ENCODE data around the gene RDX. TPM values are rescaled to one million over a fixed set of nuclear protein-coding genes. Genes with fewer than 3 reads are reported as not detected.

RDX gene
- total RNA-seq, 1 experiment from 2014 or later = 76.8 TPM

GRCh38 chr11:110160016-110160415 lies 136.4 kb downstream of the RDX start:
- CTCF ChIA-PET = no interaction called here
- TF ChIP-seq CTCF (IDR thresholded peaks at IDR 0.05; ENCODE audit: unreplicated experiment) = no peak
- intact Hi-C loops (cut with micrococcal nuclease; ENCODE audit: unreplicated experiment) = no loop called here
- Mint-ChIP-seq H3K4me1 (ENCODE audit: low read depth, unreplicated experiment) (peaks cover 17% of the 10 kb centered on the region), H3K9me3 (ENCODE audit: low read depth, unreplicated experiment) (no peaks in the 10 kb centered on the region), H3K4me3 (ENCODE audit: low read depth, unreplicated experiment) (no peak overlapping the region), H3K36me3 (ENCODE audit: insufficient read depth, unreplicated experiment) (peaks cover under 1% of the 10 kb centered on the region), H3K27me3 (ENCODE audit: unreplicated experiment) (no peaks in the 10 kb centered on the region), H3K27ac (ENCODE audit: unreplicated experiment) (no peak overlapping the region)
- no TSS peak for BruUV-seq (replicated peaks)
- no peak for DNase-seq

DNA sequence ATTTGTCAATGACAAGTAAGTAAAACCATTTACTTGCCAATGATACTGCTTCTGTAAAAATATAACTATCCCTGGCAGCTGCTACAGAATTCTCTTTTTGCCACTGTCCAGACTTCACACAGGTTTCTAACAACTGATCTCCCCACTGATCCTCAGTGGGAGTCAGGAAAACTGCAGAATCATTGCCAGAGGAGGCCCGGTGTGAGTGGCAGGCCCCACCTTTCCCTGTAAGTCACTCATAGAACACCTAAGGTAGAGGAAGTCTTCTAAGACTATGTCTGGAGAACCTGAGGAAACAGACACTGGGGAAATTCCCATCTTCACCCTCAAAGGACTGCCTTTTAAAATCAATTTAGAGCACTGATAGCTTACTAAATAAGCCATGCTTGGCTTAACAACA lies 136.9 kb downstream of the RDX start:
- Mint-ChIP-seq H3K9me3 (ENCODE audit: low read depth, unreplicated experiment) (no peaks in the 10 kb centered on the region), H3K36me3 (ENCODE audit: insufficient read depth, unreplicated experiment) (peaks cover 5% of the 10 kb centered on the region), H3K27ac (ENCODE audit: unreplicated experiment) (no peak overlapping the region), H3K4me3 (ENCODE audit: low read depth, unreplicated experiment) (no peak overlapping the region), H3K4me1 (ENCODE audit: low read depth, unreplicated experiment) (peaks cover 17% of the 10 kb centered on the region), H3K27me3 (ENCODE audit: unreplicated experiment) (no peaks in the 10 kb centered on the region)
- DNase-seq = no peak
- CTCF ChIA-PET = no interaction called here
- no peak for TF ChIP-seq CTCF (IDR thresholded peaks at IDR 0.05; ENCODE audit: unreplicated experiment)
- no TSS peak for BruUV-seq (replicated peaks)
- intact Hi-C loops (cut with micrococcal nuclease; ENCODE audit: unreplicated experiment) = no loop called here

- H3K27me3 Mint-ChIP-seq (ENCODE audit: unreplicated experiment) = no peaks in the 10 kb centered on the region
- CTCF ChIA-PET = no interaction called here
- intact Hi-C loops (cut with micrococcal nuclease; ENCODE audit: unreplicated experiment) = no loop called here
- DNase-seq = no peak
- H3K9me3 Mint-ChIP-seq (ENCODE audit: low read depth, unreplicated experiment) = no peaks in the 10 kb centered on the region
- peaks cover 17% of the 10 kb centered on the region for H3K4me1 Mint-ChIP-seq (ENCODE audit: low read depth, unreplicated experiment)
- no peak overlapping the region for H3K27ac Mint-ChIP-seq (ENCODE audit: unreplicated experiment)
- no peak overlapping the region for H3K4me3 Mint-ChIP-seq (ENCODE audit: low read depth, unreplicated experiment)
- no TSS peak for BruUV-seq (replicated peaks)
- peaks cover 9% of the 10 kb centered on the region for H3K36me3 Mint-ChIP-seq (ENCODE audit: insufficient read depth, unreplicated experiment)
- TF ChIP-seq CTCF (IDR thresholded peaks at IDR 0.05; ENCODE audit: unreplicated experiment) = no peak
These were observed 137.9 kb downstream of the RDX start for GRCh38 chr11:110158317-110159200.

DNA sequence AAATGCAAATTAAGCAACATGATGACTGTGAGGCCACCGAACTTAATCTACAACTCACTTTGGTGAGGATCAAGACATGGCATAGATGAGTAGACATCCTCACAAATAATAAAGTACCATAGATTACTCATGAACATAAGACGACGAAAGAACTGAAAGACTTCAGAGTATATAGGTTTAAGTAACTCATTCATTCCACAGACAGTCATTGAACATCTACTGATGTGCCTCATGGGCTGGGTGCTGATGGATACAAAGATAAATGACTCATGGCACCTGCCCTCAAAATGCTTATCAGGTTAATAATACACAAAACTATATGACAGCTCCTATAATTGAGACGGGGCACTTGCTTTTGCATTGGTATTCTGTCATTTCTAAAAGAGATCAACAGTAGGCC lies 139.9 kb downstream of the RDX start:
- Mint-ChIP-seq H3K4me1 (ENCODE audit: low read depth, unreplicated experiment) (peaks cover 17% of the 10 kb centered on the region), H3K36me3 (ENCODE audit: insufficient read depth, unreplicated experiment) (peaks cover 9% of the 10 kb centered on the region), H3K27ac (ENCODE audit: unreplicated experiment) (no peak overlapping the region), H3K27me3 (ENCODE audit: unreplicated experiment) (no peaks in the 10 kb centered on the region), H3K4me3 (ENCODE audit: low read depth, unreplicated experiment) (no peak overlapping the region), H3K9me3 (ENCODE audit: low read depth, unreplicated experiment) (no peaks in the 10 kb centered on the region)
- CTCF ChIA-PET = no interaction called here
- BruUV-seq (replicated peaks) = no TSS peak
- intact Hi-C loops (cut with micrococcal nuclease; ENCODE audit: unreplicated experiment) = no loop called here
- no peak for TF ChIP-seq CTCF (IDR thresholded peaks at IDR 0.05; ENCODE audit: unreplicated experiment)
- no peak for DNase-seq
